DND-41 (cell line): Measurements from ENCODE around the gene BCCIP.

Source experiments
- CTCF ChIP-seq: IDR thresholded peaks from 2 replicates; pipeline ENCODE4 v1.5.1; 2012; ENCODE audit warnings: borderline replicate concordance, low read length, moderate library complexity, mild to moderate bottlenecking; ENCODE audit not compliant: poor library complexity, severe bottlenecking; ENCODE audit errors: extremely low read depth
- EZH2 ChIP-seq: IDR thresholded peaks from 3 replicates; pipeline ENCODE4 v1.6.1; 2012; ENCODE audit warnings: borderline replicate concordance, low read depth, mild to moderate bottlenecking, moderate library complexity, low read length, inconsistent platforms; ENCODE audit not compliant: severe bottlenecking

DNA sequence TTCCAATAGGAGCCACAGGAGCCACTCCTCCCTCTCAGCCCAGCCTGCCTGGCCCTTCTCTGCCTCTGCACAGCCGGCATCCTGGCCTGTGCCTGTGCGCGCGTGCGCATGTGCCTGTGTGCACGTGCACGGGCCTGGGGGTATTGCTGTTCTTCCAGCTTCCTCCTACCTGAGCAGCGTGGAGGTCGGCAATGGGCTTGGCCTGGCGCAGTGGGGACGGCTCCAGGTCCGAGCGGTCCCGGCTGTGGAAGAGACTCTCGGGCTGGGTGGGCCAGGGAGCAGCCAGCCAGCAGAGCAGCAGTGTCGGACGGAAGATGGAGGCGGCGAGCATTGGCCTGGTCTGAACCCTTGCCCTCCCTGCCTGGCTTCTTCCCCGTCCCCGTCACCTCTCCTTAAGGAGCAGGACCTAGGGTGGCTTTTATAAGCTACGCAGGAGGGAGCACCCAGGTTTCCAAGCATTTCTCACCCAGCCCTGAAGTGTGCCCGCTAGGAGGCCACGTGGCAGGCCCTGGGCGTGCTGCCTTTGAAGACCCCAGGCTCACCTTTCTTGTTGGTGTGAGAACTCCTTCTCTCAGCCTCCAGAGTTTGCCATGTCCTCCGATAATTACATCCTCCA is 47.7 kb upstream of the BCCIP start, which contains the start of gene MMP21:
- TF ChIP-seq CTCF (no peak), EZH2 (no peak)
